B cell (primary cell): ENCODE measurements around the gene MYADML2. TPM values are rescaled to one million over a fixed set of nuclear protein-coding genes. Genes with fewer than 3 reads are reported as not detected.

Experiments used
- ATAC-seq: fragments of 200-7000 bp; cut with Tn5 transposase; one replicate; pipeline ENCODE4 v1.10.0; 2021; ENCODE audit warnings: low read depth, mild to moderate bottlenecking, moderate number of reproducible peaks, moderate library complexity
- CTCF ChIA-PET: fragments of 350-600 bp; sonication (Branson Sonifier 250); formaldehyde crosslinking; loops from one replicate; lab custom pipeline; 2021; ENCODE audit warnings: antibody characterized with exemption, inconsistent platforms; lab: Charles Lee
- POLR2A ChIA-PET: fragments of 350-600 bp; sonication (Branson Sonifier 250); formaldehyde crosslinking; loops from one replicate; lab custom pipeline; 2021; ENCODE audit warnings: antibody characterized with exemption; lab: Charles Lee
- DNase-seq: peaks from one replicate; pipeline ENCODE4 v3.0.0; 2013
- H2AFZ ChIP-seq: 2 replicates; pipeline ENCODE4 v1.6.1; 2012; ENCODE audit warnings: mild to moderate bottlenecking, low read depth, low read length; ENCODE audit not compliant: insufficient read depth, poor library complexity, severe bottlenecking
- H3K27ac ChIP-seq, 2 donors: 1 replicate in 1 of 2; 2 replicates in 1 of 2; pipeline ENCODE4 v1.5.1; 2012 to 2013; ENCODE audit warnings: low read length in 2 of 2, mild to moderate bottlenecking in 2 of 2, moderate library complexity in 1 of 2
- H3K27me3 ChIP-seq, 4 experiments: fragments of 200-600 bp in 1 of 4; sonication (generic) in 1 of 4; replicated peaks in 1 of 4; 1 replicate in 2 of 4; 2 replicates in 2 of 4; pipeline versions ENCODE4 v1.6.1 to v1.7.0; 2013 to 2016; ENCODE audit warnings: low read length in 3 of 4, mild to moderate bottlenecking in 2 of 4, mixed read lengths in 1 of 4, moderate library complexity in 1 of 4; ENCODE audit not compliant: insufficient read depth in 4 of 4, control insufficient read depth in 3 of 4; ENCODE audit errors: control extremely low read depth in 1 of 4
- H3K36me3 ChIP-seq, 2 experiments: replicated peaks in 1 of 2; 1 replicate in 1 of 2; 2 replicates in 1 of 2; pipeline versions ENCODE4 v1.6.1 to v1.7.1; 2013; ENCODE audit warnings: low read length in 1 of 2; ENCODE audit not compliant: insufficient read depth in 2 of 2, control insufficient read depth in 1 of 2; ENCODE audit errors: control extremely low read depth in 1 of 2, extremely low read depth in 1 of 2
- H3K4me1 ChIP-seq, 2 donors: fragments of 200-600 bp in 1 of 2; sonication (generic) in 1 of 2; 1 replicate in 1 of 2; 2 replicates in 1 of 2; pipeline versions ENCODE4 v1.5.1 to v1.6.1; 2013 to 2017; ENCODE audit warnings: low read length in 2 of 2; ENCODE audit not compliant: control insufficient read depth in 2 of 2, insufficient read depth in 2 of 2
- H3K4me2 ChIP-seq: replicated peaks from 2 replicates; pipeline ENCODE3; 2012; ENCODE audit warnings: mild to moderate bottlenecking, low read depth, low read length; ENCODE audit not compliant: poor library complexity, severe bottlenecking
- H3K4me3 ChIP-seq, 5 experiments: fragments of 200-600 bp in 1 of 5; sonication (generic) in 1 of 5; 1 replicate in 3 of 5; 2 replicates in 2 of 5; pipeline versions ENCODE4 v1.5.1 to v1.7.0; 2011 to 2016; ENCODE audit warnings: low read length in 4 of 5, mild to moderate bottlenecking in 4 of 5, low read depth in 2 of 5, control low read depth in 1 of 5, moderate library complexity in 1 of 5; ENCODE audit not compliant: insufficient read depth in 1 of 5; ENCODE audit errors: control extremely low read depth in 1 of 5, extremely low read depth in 1 of 5
- H3K79me2 ChIP-seq: fragments of 200-600 bp; sonication (generic); one replicate; pipeline ENCODE4 v1.6.0; 2016; ENCODE audit warnings: low read length; ENCODE audit not compliant: control insufficient read depth, insufficient read depth
- H3K9ac ChIP-seq: fragments of 200-600 bp; sonication (generic); 2 replicates; pipeline ENCODE4 v1.6.1; 2017; ENCODE audit warnings: mild to moderate bottlenecking, low read length, moderate library complexity
- H3K9me3 ChIP-seq, 3 donors: one replicate each; pipeline versions ENCODE4 v1.6.1 to v1.7.1; 2013; ENCODE audit warnings: low read length in 2 of 3; ENCODE audit not compliant: control insufficient read depth in 2 of 3, insufficient read depth in 1 of 3; ENCODE audit errors: control extremely low read depth in 1 of 3
- H4K20me1 ChIP-seq: 2 replicates; pipeline ENCODE4 v1.6.0; 2012; ENCODE audit warnings: mild to moderate bottlenecking, low read length; ENCODE audit not compliant: insufficient read depth, control insufficient read depth, poor library complexity, severe bottlenecking
- H3K27ac Mint-ChIP-seq: one replicate; pipeline ENCODE4 v1.8.0; 2021; ENCODE audit warnings: mixed read lengths
- H3K27me3 Mint-ChIP-seq: one replicate; pipeline ENCODE4 v1.8.0; 2021; ENCODE audit warnings: mixed read lengths
- H3K4me1 Mint-ChIP-seq: one replicate; pipeline ENCODE4 v1.8.0; 2021; ENCODE audit warnings: mixed read lengths
- H3K4me3 Mint-ChIP-seq: one replicate; pipeline ENCODE4 v1.8.0; 2021; ENCODE audit warnings: mixed read lengths
- H3K9me3 Mint-ChIP-seq: one replicate; pipeline ENCODE4 v1.8.0; 2022; ENCODE audit warnings: mixed read lengths; ENCODE audit not compliant: insufficient read depth
- CTCF ChIP-seq: fragments of 200-600 bp; IDR thresholded peaks from one replicate; pipeline ENCODE4 v1.8.0; 2022; ENCODE audit warnings: antibody characterized with exemption, mild to moderate bottlenecking
- EZH2 ChIP-seq: IDR thresholded peaks from 2 replicates; pipeline ENCODE4 v1.6.1; 2012; ENCODE audit warnings: borderline replicate concordance, low read depth, mild to moderate bottlenecking, moderate library complexity, low read length; ENCODE audit not compliant: insufficient read depth, poor library complexity, severe bottlenecking
- WGBS: methylation state at CpG from one replicate; pipeline ENCODE4 v1.1.5; 2013; ENCODE audit warnings: missing lambda C conversion rate; ENCODE audit not compliant: insufficient coverage; 5-methylcytosine and 5-hydroxymethylcytosine counted together
- intact Hi-C: fragments of 100-400 bp; cut with micrococcal nuclease; formaldehyde crosslinking; loops from one replicate; pipeline ENCODE4 v1.10.0; 2022
- polyA plus RNA-seq: library from polyadenylated mRNA; depleted of rRNA; stranded (reverse); fragments of >200 nt; gene quantifications from 2 replicates; pipeline ENCODE4 v1.2.3, GENCODE V29; 2012
- total RNA-seq, 2 donors: library from RNA; stranded (reverse); fragments of 120-200 nt in 1 of 2; gene quantifications; 1 replicate in 1 of 2; 2 replicates in 1 of 2; pipeline versions ENCODE4 v1.2.3 to v1.2.4, GENCODE V29; 2013 to 2022

Gene MYADML2
- total and polyA plus RNA-seq, 2 donors (not counting 1 experiment from before 2014, with no cell fraction given) = not detected

- H3K4me3 ChIP-seq = peak within 1 kb of the TSS; percentile 43 to 75 (median 65)
- H3K79me2 ChIP-seq = peaks cover 41% of the 10 kb centered on the region
- ChIA-PET CTCF (interaction anchor here (0.6 kb wide), 1 partner anchor 790 kb away, joined by 3 read pairs; no protein-coding TSS in a partner anchor), POLR2A (interaction anchor here (0.6 kb wide), 1 partner anchor 67 kb away, joined by 3 read pairs; no protein-coding TSS in a partner anchor)
- WGBS = 6% methylated on average over 55 of the region's 84 CpGs
- H3K27me3 ChIP-seq = no peaks in the 10 kb centered on the region
- H4K20me1 ChIP-seq = peaks cover 61% of the 10 kb centered on the region
- no peaks in the 10 kb centered on the region for H3K27me3 Mint-ChIP-seq
- intact Hi-C loops = loop anchor here (1.0 to 2.0 kb wide), 4 partner anchors 15 to 112 kb away; partner anchors contain the start of genes ALYREF, ANAPC11, LRRC45 and MAFG
- H3K27ac Mint-ChIP-seq = peak within 1 kb of the TSS; percentile 63
- peaks cover 0 to 3% (median 0%) of the 10 kb centered on the region in 3 donors for H3K9me3 ChIP-seq
- peak within 1 kb of the TSS; percentile 86 for H3K4me3 Mint-ChIP-seq
- H3K9ac ChIP-seq = peak within 1 kb of the TSS; percentile 73
- peaks cover 10 to 19% of the 10 kb centered on the region in 2 donors for H3K4me1 ChIP-seq
- no peak for TF ChIP-seq EZH2
- TF ChIP-seq CTCF = no peak
- H2AFZ ChIP-seq = peak within 1 kb of the TSS; percentile 74
- ATAC-seq (peak; percentile 95), DNase-seq (peak; percentile 94)
- H3K4me1 Mint-ChIP-seq = peaks cover 15% of the 10 kb centered on the region
- peak within 1 kb of the TSS in 1 of 2 donors; percentile 59 for H3K27ac ChIP-seq
- H3K4me2 ChIP-seq = peak within 1 kb of the TSS; percentile 99
- peaks cover 0 to 41% of the 10 kb centered on the region in 2 experiments for H3K36me3 ChIP-seq
- H3K9me3 Mint-ChIP-seq = no peaks in the 10 kb centered on the region
These were observed 35.6 kb downstream of the MYADML2 start, which contains the start of gene PCYT2 for GRCh38 chr17:81911277-81911961. Gene PCYT2, minus strand, starts transcription at chr17:81911399. Its CDS starts 44 bp downstream, at chr17:81911355.
